K562 (cell line): ENCODE data around the gene MOB1A. TPM values are rescaled to one million over a fixed set of nuclear protein-coding genes. Genes with fewer than 3 reads are reported as not detected.
A peak's percentile ranks its signal among the peaks of the same experiment; 100 is the strongest.

Experiments
- AFF1 ChIP-seq, 2 experiments: fragments of 450-650 bp; IDR thresholded peaks; 2 replicates each; pipeline ENCODE4 v1.6.1; 2018; ENCODE audit warnings: mild to moderate bottlenecking in 2 of 2, low read depth in 1 of 2; ENCODE audit not compliant: partially characterized antibody in 2 of 2
- CBX2 ChIP-seq: fragments of 200-600 bp; sonication (generic); IDR thresholded peaks from one replicate; pipeline ENCODE4 v1.6.1; 2012; ENCODE audit warnings: mild to moderate bottlenecking, low read length, inconsistent platforms; ENCODE audit not compliant: insufficient read depth, poor library complexity, severe bottlenecking
- KLF13 ChIP-seq: fragments of 450-650 bp; IDR thresholded peaks from 2 replicates; pipeline ENCODE4 v1.6.1; 2016; ENCODE audit warnings: missing genetic modification characterization, low read depth, mild to moderate bottlenecking, missing compliant biosample characterization, moderate library complexity, borderline replicate concordance
- TBP ChIP-seq: optimal IDR thresholded peaks from 2 replicates; pipeline ENCODE3; 2011; ENCODE audit warnings: low read depth, low read length, improper control_type of control experiment
- ZBTB5 ChIP-seq: fragments of 450-650 bp; IDR thresholded peaks from 2 replicates; pipeline ENCODE4 v1.6.1; 2017; ENCODE audit warnings: antibody characterized with exemption
- ZMIZ1 ChIP-seq, 2 experiments: fragments of 150-350 bp in 1 of 2; IDR thresholded peaks; 2 replicates each; pipeline ENCODE4 v1.6.1; 2012 to 2016; ENCODE audit warnings: low read depth in 2 of 2, low read length in 2 of 2, mild to moderate bottlenecking in 1 of 2, moderate library complexity in 1 of 2
- polyA plus RNA-seq, 8 experiments: library from polyadenylated mRNA; depleted of rRNA in 4 of 8; stranded (reverse) in 5 of 8; unstranded in 3 of 8; fragments of >200 nt; fragmentation: Nextera tagmentation in 2 of 8; fragmentation: Illumina TruSeq in 1 of 8; extraction: Ambion mirVana in 2 of 8; extraction: Trizol in 1 of 8; gene quantifications; 2 replicates each; pipeline versions ENCODE4 v1.2.1 to v1.2.3, GENCODE V29; 2011 to 2014; ENCODE audit warnings: inconsistent platforms in 1 of 8, missing spikeins in 1 of 8
- total RNA-seq, 7 experiments: library from RNA; depleted of rRNA in 6 of 7; stranded (reverse); fragments of >200 nt in 6 of 7; fragmentation: Illumina TruSeq in 2 of 7; extraction: Trizol in 2 of 7; gene quantifications; 2 replicates each; pipeline versions ENCODE4 v1.2.1 to v1.2.3, GENCODE V29; 2011 to 2021; ENCODE audit warnings: low replicate concordance in 1 of 7
- TF ChIP-seq, protein P1 (sequence below): IDR thresholded peaks from 3 replicates; pipeline ENCODE4 v1.6.1; 2011; ENCODE audit warnings: borderline replicate concordance, mild to moderate bottlenecking, moderate library complexity; ENCODE audit not compliant: insufficient read length; ENCODE audit errors: extremely low read depth

MOB1A gene
- total and polyA plus RNA-seq, 9 of the 15 experiments (the other 6 are each of a cell fraction or from before 2014, with no cell fraction given): 24.8 to 100 (median 60.2) TPM

DNA sequence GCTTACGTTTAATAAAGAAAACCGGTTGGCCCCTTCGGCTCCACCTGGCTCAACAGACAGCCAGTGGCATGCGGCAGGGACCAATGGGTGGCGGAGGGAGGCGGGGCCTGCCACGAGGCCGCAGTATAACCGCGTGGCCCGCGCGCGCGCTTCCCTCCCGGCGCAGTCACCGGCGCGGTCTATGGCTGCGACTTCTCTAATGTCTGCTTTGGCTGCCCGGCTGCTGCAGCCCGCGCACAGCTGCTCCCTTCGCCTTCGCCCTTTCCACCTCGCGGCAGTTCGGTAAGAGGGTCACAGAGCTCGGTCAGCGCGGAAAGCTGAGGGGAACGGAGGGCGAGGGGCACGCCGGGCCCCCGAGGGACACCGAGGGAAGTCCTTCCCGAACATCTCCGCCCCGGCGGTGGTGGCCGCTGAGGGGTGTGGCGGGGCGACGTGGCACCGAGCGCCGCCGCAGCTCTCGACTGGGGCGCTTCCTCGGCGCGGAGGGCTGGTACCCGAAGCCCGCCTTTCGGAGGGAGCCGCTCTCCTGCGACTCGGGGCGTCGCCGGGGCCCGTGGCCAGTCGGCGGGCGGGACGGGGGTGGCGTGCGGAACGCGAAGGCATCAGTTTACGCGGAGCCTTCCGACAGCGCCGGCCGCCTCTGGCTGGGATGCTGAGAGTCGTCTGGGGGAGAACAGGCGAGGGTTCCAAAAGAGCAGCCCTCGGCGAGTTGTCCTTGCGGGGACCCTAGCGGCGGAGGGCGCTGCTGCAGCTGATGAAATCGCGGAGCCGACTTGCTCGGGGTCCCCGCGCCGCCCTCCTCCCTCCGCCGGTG is 20.0 kb upstream of the MOB1A start, which contains the start of gene MTHFD2 (continued):
- TF ChIP-seq ZBTB5 (no peak), KLF13 (tag) (peak; percentile 73), TBP (peak; percentile 99), ZMIZ1 (IDR thresholded peaks at IDR 0.05; ENCODE audit: low read depth in 2 of 2, low read length in 2 of 2) (peak in 1 of 2 experiments; percentile 62; a peak in 2 of 4 replicates), AFF1 (IDR thresholded peaks at IDR 0.05; ENCODE audit: low read depth in 1 of 2, partially characterized antibody in 2 of 2) (peak in 1 of 2 experiments; percentile 20), CBX2 (no peak)
- TF ChIP-seq, protein P1, sequence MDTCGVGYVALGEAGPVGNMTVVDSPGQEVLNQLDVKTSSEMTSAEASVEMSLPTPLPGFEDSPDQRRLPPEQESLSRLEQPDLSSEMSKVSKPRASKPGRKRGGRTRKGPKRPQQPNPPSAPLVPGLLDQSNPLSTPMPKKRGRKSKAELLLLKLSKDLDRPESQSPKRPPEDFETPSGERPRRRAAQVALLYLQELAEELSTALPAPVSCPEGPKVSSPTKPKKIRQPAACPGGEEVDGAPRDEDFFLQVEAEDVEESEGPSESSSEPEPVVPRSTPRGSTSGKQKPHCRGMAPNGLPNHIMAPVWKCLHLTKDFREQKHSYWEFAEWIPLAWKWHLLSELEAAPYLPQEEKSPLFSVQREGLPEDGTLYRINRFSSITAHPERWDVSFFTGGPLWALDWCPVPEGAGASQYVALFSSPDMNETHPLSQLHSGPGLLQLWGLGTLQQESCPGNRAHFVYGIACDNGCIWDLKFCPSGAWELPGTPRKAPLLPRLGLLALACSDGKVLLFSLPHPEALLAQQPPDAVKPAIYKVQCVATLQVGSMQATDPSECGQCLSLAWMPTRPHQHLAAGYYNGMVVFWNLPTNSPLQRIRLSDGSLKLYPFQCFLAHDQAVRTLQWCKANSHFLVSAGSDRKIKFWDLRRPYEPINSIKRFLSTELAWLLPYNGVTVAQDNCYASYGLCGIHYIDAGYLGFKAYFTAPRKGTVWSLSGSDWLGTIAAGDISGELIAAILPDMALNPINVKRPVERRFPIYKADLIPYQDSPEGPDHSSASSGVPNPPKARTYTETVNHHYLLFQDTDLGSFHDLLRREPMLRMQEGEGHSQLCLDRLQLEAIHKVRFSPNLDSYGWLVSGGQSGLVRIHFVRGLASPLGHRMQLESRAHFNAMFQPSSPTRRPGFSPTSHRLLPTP: no peak
